Osteocyte (in vitro differentiated cells): Measurements from ENCODE around the gene METTL22. TPM values are rescaled to one million over a fixed set of nuclear protein-coding genes. Genes with fewer than 3 reads are reported as not detected.

Experiments used
- DNase-seq: peaks from one replicate; pipeline ENCODE4 v3.0.0; 2021; ENCODE audit warnings: mixed read lengths; ENCODE audit not compliant: unreplicated experiment; ENCODE audit errors: extremely low spot score
- H3K27ac Mint-ChIP-seq: one replicate; pipeline ENCODE4 v1.8.0; 2021; ENCODE audit warnings: mild to moderate bottlenecking, mixed read lengths; ENCODE audit not compliant: unreplicated experiment
- H3K27me3 Mint-ChIP-seq: one replicate; pipeline ENCODE4 v1.8.0; 2021; ENCODE audit warnings: mixed read lengths; ENCODE audit not compliant: unreplicated experiment
- H3K36me3 Mint-ChIP-seq: one replicate; pipeline ENCODE4 v1.8.0; 2021; ENCODE audit warnings: mixed read lengths; ENCODE audit not compliant: unreplicated experiment
- H3K4me1 Mint-ChIP-seq: one replicate; pipeline ENCODE4 v1.8.0; 2021; ENCODE audit warnings: mixed read lengths; ENCODE audit not compliant: unreplicated experiment
- H3K4me3 Mint-ChIP-seq: one replicate; pipeline ENCODE4 v1.8.0; 2021; ENCODE audit warnings: mild to moderate bottlenecking, moderate library complexity, mixed read lengths; ENCODE audit not compliant: unreplicated experiment
- H3K9me3 Mint-ChIP-seq: one replicate; pipeline ENCODE4 v1.8.0; 2021; ENCODE audit warnings: mixed read lengths; ENCODE audit not compliant: unreplicated experiment
- CTCF ChIP-seq: fragments of 200-600 bp; sonication (generic); IDR thresholded peaks from 2 replicates; pipeline ENCODE4 v1.5.0; 2021; ENCODE audit warnings: antibody characterized with exemption, mild to moderate bottlenecking, moderate library complexity
- total RNA-seq: library from RNA; stranded (reverse); gene quantifications from 2 replicates; pipeline ENCODE4 v1.2.1, GENCODE V29; 2021

METTL22 gene
- total RNA-seq, 1 donor from 2014 or later = 40.1 TPM

- no peak for TF ChIP-seq CTCF
- Mint-ChIP-seq H3K27ac (no peak overlapping the region), H3K4me1 (no peaks in the 10 kb centered on the region), H3K27me3 (no peaks in the 10 kb centered on the region), H3K36me3 (peaks cover 3% of the 10 kb centered on the region), H3K4me3 (no peak overlapping the region), H3K9me3 (peaks cover 12% of the 10 kb centered on the region)
- DNase-seq = no peak
Observed at GRCh38 chr16:8685617-8686016, 64.1 kb downstream of the METTL22 start.

- peaks cover 3% of the 10 kb centered on the region for H3K36me3 Mint-ChIP-seq
Observed at GRCh38 chr16:8686031-8686621, 64.6 kb downstream of the METTL22 start.

DNA sequence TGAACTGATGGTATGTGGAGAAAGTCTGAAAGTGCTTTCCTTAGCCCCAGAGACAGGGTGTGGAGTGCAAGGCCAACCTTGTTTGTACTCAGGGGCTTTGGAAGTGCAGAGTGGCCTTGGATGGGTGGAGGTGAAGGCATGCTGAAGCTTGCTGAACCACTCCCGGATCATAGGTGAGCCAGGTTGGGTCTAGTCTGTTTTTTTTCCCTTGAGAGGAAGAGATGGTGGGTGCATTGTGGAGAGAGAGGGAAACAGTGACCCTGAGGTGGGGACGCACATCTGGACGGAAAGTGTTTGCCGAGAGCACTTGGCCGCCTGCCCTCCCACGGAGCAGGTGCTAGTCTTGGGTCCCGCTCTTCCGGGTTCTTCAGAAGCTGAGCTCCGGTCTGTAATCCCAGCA, 65.4 kb downstream of the METTL22 start:
- Mint-ChIP-seq H3K4me1 (no peaks in the 10 kb centered on the region), H3K36me3 (peaks cover 3% of the 10 kb centered on the region), H3K9me3 (peaks cover 13% of the 10 kb centered on the region), H3K27ac (no peak overlapping the region), H3K4me3 (no peak overlapping the region), H3K27me3 (no peaks in the 10 kb centered on the region)
- TF ChIP-seq CTCF = no peak
- no peak for DNase-seq

More at GRCh38 chr16:8686031-8686621, 64.6 kb downstream of the METTL22 start:
- no peaks in the 10 kb centered on the region for H3K4me1 Mint-ChIP-seq
- peaks cover 13% of the 10 kb centered on the region for H3K9me3 Mint-ChIP-seq
- no peak for TF ChIP-seq CTCF
- H3K27ac Mint-ChIP-seq = no peak overlapping the region
- H3K27me3 Mint-ChIP-seq = no peaks in the 10 kb centered on the region
- H3K4me3 Mint-ChIP-seq = no peak overlapping the region
- DNase-seq = no peak

DNA sequence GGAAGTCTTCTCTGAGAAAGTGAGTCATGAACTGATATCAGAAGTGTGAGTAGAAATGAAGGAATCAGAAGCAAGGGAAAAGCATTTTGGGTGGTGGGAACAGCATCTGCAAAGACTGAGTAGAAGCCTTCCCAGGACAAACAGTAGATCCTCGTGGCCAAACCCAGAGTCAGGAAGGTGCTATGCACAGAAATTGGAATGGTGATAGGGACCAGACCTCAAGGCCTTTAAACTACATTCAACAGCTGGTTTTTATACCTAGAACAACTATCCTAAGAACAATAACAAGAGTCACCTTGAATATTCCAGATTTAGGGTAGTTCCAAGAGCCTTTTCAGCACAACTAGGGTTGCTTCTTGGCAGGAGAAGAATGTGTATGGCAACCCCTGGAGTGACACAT, 68.2 kb downstream of the METTL22 start:
- Mint-ChIP-seq H3K4me3 (no peak overlapping the region), H3K27me3 (no peaks in the 10 kb centered on the region), H3K9me3 (peaks cover 13% of the 10 kb centered on the region), H3K36me3 (peaks cover 3% of the 10 kb centered on the region), H3K4me1 (no peaks in the 10 kb centered on the region), H3K27ac (no peak overlapping the region)
- DNase-seq = no peak
- TF ChIP-seq CTCF = no peak

DNA sequence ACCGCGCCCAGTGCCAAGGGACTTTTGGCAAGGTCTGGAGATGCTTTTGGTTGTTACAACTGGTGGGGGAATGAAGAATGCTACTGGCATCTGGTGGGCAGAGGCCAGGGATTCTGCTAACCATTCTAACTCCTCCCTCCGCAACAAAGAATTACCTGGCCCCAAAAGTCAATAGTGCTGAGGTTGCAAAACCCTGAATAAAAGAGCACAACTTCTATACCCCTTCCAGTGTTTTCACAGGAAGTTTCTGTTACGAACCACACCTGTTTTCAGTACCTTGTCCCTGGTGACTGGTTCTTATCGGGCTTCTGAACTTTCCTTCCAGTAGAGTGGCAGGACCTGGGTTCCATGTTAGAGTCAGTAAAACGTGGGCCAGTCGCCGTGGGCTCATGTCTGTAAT, 70.2 kb downstream of the METTL22 start:
- Mint-ChIP-seq H3K36me3 (peaks cover 3% of the 10 kb centered on the region), H3K4me1 (no peaks in the 10 kb centered on the region), H3K4me3 (no peak overlapping the region), H3K27ac (no peak overlapping the region), H3K27me3 (no peaks in the 10 kb centered on the region), H3K9me3 (peaks cover 13% of the 10 kb centered on the region)
- no peak for DNase-seq
- no peak for TF ChIP-seq CTCF
